ENCODE results near the gene RPS14.
A peak's percentile ranks its signal among the peaks of the same experiment; 100 is the strongest.

The RPS14 gene

GRCh38 chr5:150449517-150450339 is at the start of gene RPS14:
Gene RPS14 (minus strand): TSS chr5:150449739. CDS start chr5:150447733, 2,006 bp downstream.
- Histone ChIP-seq H3K9me3 (no peaks in the 10 kb centered on the region; the same call in 1 of the 2 replicates), H3K36me3 (replicated peaks) (peaks cover 47% of the 10 kb centered on the region), H3K27me3 (ENCODE audit: low read depth) (no peaks in the 10 kb centered on the region), H3K4me1 (no peaks in the 10 kb centered on the region), H3K4me3 (peak within 1 kb of the TSS; percentile 99)
- in situ Hi-C loops (cut with MboI; ENCODE audit: low sequenced_read_pairs): loop anchor here (10.0 to 25.0 kb wide), 3 partner anchors 213 to 638 kb away; partner anchors contain the start of genes IRGM, MYOZ3 and TNIP1
- DNase-seq (ENCODE audit: low spot score in 2 of 2): peak; percentile 87 to 97

- no peaks in the 10 kb centered on the region for H3K27me3 ChIP-seq (ENCODE audit: low read depth)
- H3K4me3 ChIP-seq: no peak overlapping the region
- H3K9me3 ChIP-seq: no peaks in the 10 kb centered on the region
- peaks cover 6% of the 10 kb centered on the region for H3K36me3 ChIP-seq (replicated peaks)
- H3K4me1 ChIP-seq: peaks cover 12% of the 10 kb centered on the region
- in situ Hi-C loops (cut with MboI; ENCODE audit: low sequenced_read_pairs): no loop called here
- DNase-seq (ENCODE audit: low spot score in 2 of 2): no peak
Observed at GRCh38 chr5:150498971-150499370, 49.4 kb upstream of the RPS14 start.

GRCh38 chr5:150498501-150498900 is 49.0 kb upstream of the RPS14 start:
- in situ Hi-C loops (cut with MboI; ENCODE audit: low sequenced_read_pairs): no loop called here
- peak in 1 of 2 experiments; percentile 43 for DNase-seq (ENCODE audit: low spot score in 2 of 2)
- Histone ChIP-seq H3K9me3 (no peaks in the 10 kb centered on the region), H3K27me3 (ENCODE audit: low read depth) (no peaks in the 10 kb centered on the region), H3K36me3 (replicated peaks) (peaks cover 6% of the 10 kb centered on the region), H3K4me1 (peaks cover 12% of the 10 kb centered on the region), H3K4me3 (no peak overlapping the region)

GRCh38 chr5:150497989-150498317 is 48.4 kb upstream of the RPS14 start:
- no peak for DNase-seq (ENCODE audit: low spot score in 2 of 2)
- H3K4me3 ChIP-seq: no peak overlapping the region
- in situ Hi-C loops (cut with MboI; ENCODE audit: low sequenced_read_pairs): no loop called here
- H3K27me3 ChIP-seq (ENCODE audit: low read depth): no peaks in the 10 kb centered on the region
- no peaks in the 10 kb centered on the region for H3K9me3 ChIP-seq
- H3K36me3 ChIP-seq (replicated peaks): peaks cover 6% of the 10 kb centered on the region
- H3K4me1 ChIP-seq: peaks cover 12% of the 10 kb centered on the region

GRCh38 chr5:150497274-150497988 is 47.9 kb upstream of the RPS14 start:
- in situ Hi-C loops (cut with MboI; ENCODE audit: low sequenced_read_pairs): no loop called here
- no peaks in the 10 kb centered on the region for H3K27me3 ChIP-seq (ENCODE audit: low read depth)
- no peaks in the 10 kb centered on the region for H3K9me3 ChIP-seq
- H3K36me3 ChIP-seq (replicated peaks): peaks cover 6% of the 10 kb centered on the region
- peaks cover 12% of the 10 kb centered on the region for H3K4me1 ChIP-seq
- H3K4me3 ChIP-seq: no peak overlapping the region
- DNase-seq (ENCODE audit: low spot score in 2 of 2): peak in 1 of 2 experiments; percentile 34

GRCh38 chr5:150496534-150496933 is 47.0 kb upstream of the RPS14 start:
- Histone ChIP-seq H3K9me3 (no peaks in the 10 kb centered on the region), H3K4me1 (peaks cover 12% of the 10 kb centered on the region), H3K27me3 (ENCODE audit: low read depth) (no peaks in the 10 kb centered on the region), H3K36me3 (replicated peaks) (peaks cover 6% of the 10 kb centered on the region), H3K4me3 (no peak overlapping the region)
- in situ Hi-C loops (cut with MboI; ENCODE audit: low sequenced_read_pairs): no loop called here
- DNase-seq (ENCODE audit: low spot score in 2 of 2): no peak

- Histone ChIP-seq H3K9me3 (no peaks in the 10 kb centered on the region), H3K36me3 (replicated peaks) (peaks cover 6% of the 10 kb centered on the region), H3K27me3 (ENCODE audit: low read depth) (no peaks in the 10 kb centered on the region), H3K4me3 (no peak overlapping the region), H3K4me1 (peaks cover 12% of the 10 kb centered on the region)
- in situ Hi-C loops (cut with MboI; ENCODE audit: low sequenced_read_pairs): no loop called here
- no peak for DNase-seq (ENCODE audit: low spot score in 2 of 2)
Observed at GRCh38 chr5:150496098-150496497, 46.6 kb upstream of the RPS14 start.

- H3K27me3 ChIP-seq (ENCODE audit: low read depth): no peaks in the 10 kb centered on the region
- H3K9me3 ChIP-seq: no peaks in the 10 kb centered on the region
- in situ Hi-C loops (cut with MboI; ENCODE audit: low sequenced_read_pairs): no loop called here
- peaks cover 2% of the 10 kb centered on the region for H3K36me3 ChIP-seq (replicated peaks)
- peaks cover 1% of the 10 kb centered on the region for H3K4me1 ChIP-seq
- DNase-seq (ENCODE audit: low spot score in 2 of 2): no peak
- no peak overlapping the region for H3K4me3 ChIP-seq
Observed at GRCh38 chr5:150492621-150493020, 43.1 kb upstream of the RPS14 start.

GRCh38 chr5:150491876-150492275 is 42.3 kb upstream of the RPS14 start:
- no peak for DNase-seq (ENCODE audit: low spot score in 2 of 2)
- H3K27me3 ChIP-seq (ENCODE audit: low read depth): no peaks in the 10 kb centered on the region
- in situ Hi-C loops (cut with MboI; ENCODE audit: low sequenced_read_pairs): no loop called here

GRCh38 chr5:150490754-150491153 is 41.2 kb upstream of the RPS14 start:
- Histone ChIP-seq H3K4me3 (no peak overlapping the region), H3K27me3 (ENCODE audit: low read depth) (no peaks in the 10 kb centered on the region), H3K36me3 (replicated peaks) (no peaks in the 10 kb centered on the region; the same call in 1 of the 2 replicates), H3K9me3 (no peaks in the 10 kb centered on the region), H3K4me1 (no peaks in the 10 kb centered on the region)
- in situ Hi-C loops (cut with MboI; ENCODE audit: low sequenced_read_pairs): no loop called here
- DNase-seq (ENCODE audit: low spot score in 2 of 2): no peak

More at GRCh38 chr5:150491876-150492275, 42.3 kb upstream of the RPS14 start:
- no peaks in the 10 kb centered on the region; the same call in 1 of the 2 replicates for H3K36me3 ChIP-seq (replicated peaks)
- no peak overlapping the region for H3K4me3 ChIP-seq
- no peaks in the 10 kb centered on the region for H3K4me1 ChIP-seq
- H3K9me3 ChIP-seq: no peaks in the 10 kb centered on the region

GRCh38 chr5:150490296-150490669 is 40.7 kb upstream of the RPS14 start:
- DNase-seq (ENCODE audit: low spot score in 2 of 2): no peak
- no peak overlapping the region for H3K4me3 ChIP-seq
- no peaks in the 10 kb centered on the region for H3K27me3 ChIP-seq (ENCODE audit: low read depth)
- H3K4me1 ChIP-seq: peaks cover 2% of the 10 kb centered on the region; the same call in 1 of the 2 replicates
- in situ Hi-C loops (cut with MboI; ENCODE audit: low sequenced_read_pairs): no loop called here
- no peaks in the 10 kb centered on the region for H3K9me3 ChIP-seq
- no peaks in the 10 kb centered on the region; the same call in 1 of the 2 replicates for H3K36me3 ChIP-seq (replicated peaks)

GRCh38 chr5:150489360-150490295 is 40.1 kb upstream of the RPS14 start:
- H3K4me3 ChIP-seq: no peak overlapping the region
- no peaks in the 10 kb centered on the region for H3K27me3 ChIP-seq (ENCODE audit: low read depth)
- no peaks in the 10 kb centered on the region for H3K9me3 ChIP-seq
- DNase-seq (ENCODE audit: low spot score in 2 of 2): no peak
- in situ Hi-C loops (cut with MboI; ENCODE audit: low sequenced_read_pairs): no loop called here
- no peaks in the 10 kb centered on the region; the same call in 1 of the 2 replicates for H3K36me3 ChIP-seq (replicated peaks)
- H3K4me1 ChIP-seq: peaks cover 4% of the 10 kb centered on the region; the same call in 1 of the 2 replicates

Measured in HAP-1 (cell line).